ENCODE data around the gene CEACAM19.
"Not testable (repeated sequence)": the region's sequence is repeated elsewhere in the genome, so short reads cannot be mapped to it uniquely, and the experiment has no call there.

CEACAM19 gene
- total RNA-seq = 0 to 0.07 reads per million in 2 donors

- no peak for DNase-seq
Measured at GRCh38 chr19:44671400-44671799, at the start of gene CEACAM19. CEACAM19 (plus strand) TSS chr19:44671482; CDS start chr19:44671932, 450 bp downstream.

GRCh38 chr19:44623080-44623479 lies 48.2 kb upstream of the CEACAM19 start:
- no peak for DNase-seq

- no peak for DNase-seq
Measured at GRCh38 chr19:44623626-44624025, 47.7 kb upstream of the CEACAM19 start.

- no peak for DNase-seq
Measured at GRCh38 chr19:44624840-44625354, 46.4 kb upstream of the CEACAM19 start.

- not testable (repeated sequence) for DNase-seq
Measured at GRCh38 chr19:44625637-44626036, 45.6 kb upstream of the CEACAM19 start.

- DNase-seq = no peak
Measured at GRCh38 chr19:44626048-44626624, 45.1 kb upstream of the CEACAM19 start.

- DNase-seq = no peak
Measured at GRCh38 chr19:44627631-44628030, 43.7 kb upstream of the CEACAM19 start.

GRCh38 chr19:44628793-44629192 lies 42.5 kb upstream of the CEACAM19 start:
- no peak for DNase-seq

- DNase-seq = not testable (repeated sequence)
Measured at GRCh38 chr19:44631611-44632010, 39.7 kb upstream of the CEACAM19 start.

- DNase-seq = not testable (repeated sequence)
Measured at GRCh38 chr19:44634058-44634457, 37.2 kb upstream of the CEACAM19 start.

GRCh38 chr19:44634785-44635184 lies 36.5 kb upstream of the CEACAM19 start:
- DNase-seq = no peak

GRCh38 chr19:44635581-44636438 lies 35.5 kb upstream of the CEACAM19 start:
- DNase-seq = no peak

GRCh38 chr19:44636439-44637389 lies 34.6 kb upstream of the CEACAM19 start:
- DNase-seq = no peak

GRCh38 chr19:44637390-44637764 lies 33.9 kb upstream of the CEACAM19 start:
- no peak for DNase-seq

GRCh38 chr19:44640518-44640917 lies 30.8 kb upstream of the CEACAM19 start:
- no peak for DNase-seq

- DNase-seq = no peak
Measured at GRCh38 chr19:44641501-44642265, 29.6 kb upstream of the CEACAM19 start.

GRCh38 chr19:44642377-44642776 lies 28.9 kb upstream of the CEACAM19 start:
- DNase-seq = no peak

GRCh38 chr19:44643605-44644401 lies 27.5 kb upstream of the CEACAM19 start, which contains the start of gene PVR:
PVR (plus strand) TSS chr19:44643910; CDS start chr19:44644097, 187 bp downstream.
- no peak for DNase-seq

- DNase-seq = no peak
Measured at GRCh38 chr19:44644402-44645016, 26.8 kb upstream of the CEACAM19 start.

- DNase-seq = no peak
Measured at GRCh38 chr19:44645407-44646048, 25.8 kb upstream of the CEACAM19 start.

Data from T-helper 9 cell (primary cell).